Fibroblast of lung (primary cell): ENCODE data around the gene FDXR. TPM values are rescaled to one million over a fixed set of nuclear protein-coding genes. Genes with fewer than 3 reads are reported as not detected.

Source experiments
- DNase-seq, 2 donors: peaks; one replicate each; pipeline versions ENCODE4 v3.0.0 to v3.0.0-alpha.2; 2010; ENCODE audit warnings: low read depth in 2 of 2
- H2AFZ ChIP-seq: 2 replicates; pipeline ENCODE4 v1.5.1; 2012; ENCODE audit warnings: low read length, control low read depth, inconsistent platforms
- H3K27ac ChIP-seq: 2 replicates; pipeline ENCODE4 v1.5.1; 2011; ENCODE audit warnings: low read length, control low read depth; ENCODE audit not compliant: insufficient read depth
- H3K27me3 ChIP-seq: 2 replicates; pipeline ENCODE4 v1.5.1; 2011; ENCODE audit warnings: mild to moderate bottlenecking, low read length; ENCODE audit not compliant: control insufficient read depth, insufficient read depth
- H3K36me3 ChIP-seq: 2 replicates; pipeline ENCODE4 v1.5.1; 2011; ENCODE audit warnings: low read length; ENCODE audit not compliant: control insufficient read depth, insufficient read depth
- H3K4me1 ChIP-seq: 2 replicates; pipeline ENCODE4 v1.5.1; 2011; ENCODE audit warnings: low read length; ENCODE audit not compliant: control insufficient read depth, insufficient read depth; ENCODE audit errors: extremely low read depth
- H3K4me2 ChIP-seq: 2 replicates; pipeline ENCODE4 v1.5.1; 2011; ENCODE audit warnings: low read length, control low read depth; ENCODE audit not compliant: insufficient read depth; ENCODE audit errors: extremely low read depth
- H3K4me3 ChIP-seq, 4 experiments: fragments of 200-600 bp in 1 of 4; sonication (generic) in 1 of 4; replicated peaks in 1 of 4; 2 replicates each; pipeline ENCODE4 v1.5.1; 2011 to 2016; ENCODE audit warnings: low read length in 4 of 4, low read depth in 3 of 4, mild to moderate bottlenecking in 3 of 4, control low read depth in 2 of 4, inconsistent platforms in 1 of 4, mixed read lengths in 1 of 4; ENCODE audit not compliant: insufficient read depth in 1 of 4; ENCODE audit errors: control extremely low read depth in 1 of 4
- H3K79me2 ChIP-seq: 2 replicates; pipeline ENCODE4 v1.5.1; 2012; ENCODE audit warnings: mild to moderate bottlenecking, low read length, inconsistent platforms; ENCODE audit not compliant: control insufficient read depth, insufficient read depth
- H3K9ac ChIP-seq: 2 replicates; pipeline ENCODE4 v1.5.1; 2011; ENCODE audit warnings: mild to moderate bottlenecking, low read length, control low read depth; ENCODE audit not compliant: insufficient read depth
- H3K9me3 ChIP-seq: 2 replicates; pipeline ENCODE4 v1.5.1; 2012; ENCODE audit warnings: low read depth, low read length; ENCODE audit not compliant: control insufficient read depth, insufficient read depth
- H4K20me1 ChIP-seq: 2 replicates; pipeline ENCODE4 v1.5.1; 2011; ENCODE audit warnings: low read length; ENCODE audit not compliant: control insufficient read depth, insufficient read depth; ENCODE audit errors: extremely low read depth
- CTCF ChIP-seq, 2 donors: IDR thresholded peaks in 1 of 2; conservative IDR thresholded peaks in 1 of 2; 1 replicate in 1 of 2; 2 replicates in 1 of 2; pipeline ENCODE4 v1.5.1; 2011 to 2012; ENCODE audit warnings: low read length in 2 of 2, control low read depth in 1 of 2, inconsistent platforms in 1 of 2, low read depth in 1 of 2, mild to moderate bottlenecking in 1 of 2
- EZH2 ChIP-seq: IDR thresholded peaks from 2 replicates; pipeline ENCODE4 v1.5.1; 2012; ENCODE audit warnings: low read length, control low read depth, mild to moderate bottlenecking; ENCODE audit errors: missing control alignments
- polyA plus RNA-seq, 2 donors: library from polyadenylated mRNA; depleted of rRNA in 1 of 2; stranded (reverse) in 1 of 2; unstranded in 1 of 2; fragments of >200 nt; gene quantifications; 2 replicates each; pipeline ENCODE4 v1.2.1, GENCODE V29; 2011 to 2012; ENCODE audit warnings: missing spikeins in 1 of 2
- total RNA-seq: library from RNA; depleted of rRNA; stranded (reverse); fragments of >200 nt; gene quantifications from 2 replicates; pipeline ENCODE4 v1.2.1, GENCODE V29; 2014

The FDXR gene
- total and polyA plus RNA-seq, 2 donors (not counting 1 experiment from before 2014, with no cell fraction given): 6.8 to 71.0 TPM

- no peak overlapping the region for H3K4me2 ChIP-seq
- no peaks in the 10 kb centered on the region for H3K27me3 ChIP-seq
- H2AFZ ChIP-seq: no peak overlapping the region
- no peak overlapping the region for H3K4me3 ChIP-seq
- H3K79me2 ChIP-seq: no peaks in the 10 kb centered on the region
- H3K4me1 ChIP-seq: no peaks in the 10 kb centered on the region
- peaks cover 1% of the 10 kb centered on the region for H3K36me3 ChIP-seq
- TF ChIP-seq CTCF (conservative IDR thresholded peaks at IDR 0.05 in 1 of 2, IDR thresholded peaks at IDR 0.05 in 1 of 2; ENCODE audit: low read depth in 1 of 2, low read length in 2 of 2) (no peak), EZH2 (no peak)
- no peaks in the 10 kb centered on the region for H3K9me3 ChIP-seq
- no peaks in the 10 kb centered on the region for H4K20me1 ChIP-seq
- no peak for DNase-seq
- no peak overlapping the region for H3K27ac ChIP-seq
- H3K9ac ChIP-seq: no peak overlapping the region
These were observed 50.4 kb downstream of the FDXR start for GRCh38 chr17:74822335-74822938.

- Histone ChIP-seq H3K4me2 (no peak overlapping the region), H3K27me3 (no peaks in the 10 kb centered on the region), H3K9ac (no peak overlapping the region), H3K36me3 (peaks cover 1% of the 10 kb centered on the region), H3K27ac (no peak overlapping the region), H3K4me3 (no peak overlapping the region), H3K4me1 (no peaks in the 10 kb centered on the region), H3K9me3 (no peaks in the 10 kb centered on the region), H3K79me2 (no peaks in the 10 kb centered on the region), H4K20me1 (no peaks in the 10 kb centered on the region), H2AFZ (no peak overlapping the region)
- DNase-seq: no peak
- TF ChIP-seq EZH2 (no peak), CTCF (conservative IDR thresholded peaks at IDR 0.05 in 1 of 2, IDR thresholded peaks at IDR 0.05 in 1 of 2; ENCODE audit: low read depth in 1 of 2, low read length in 2 of 2) (no peak)
These were observed 51.0 kb downstream of the FDXR start for GRCh38 chr17:74821655-74822334.

DNA sequence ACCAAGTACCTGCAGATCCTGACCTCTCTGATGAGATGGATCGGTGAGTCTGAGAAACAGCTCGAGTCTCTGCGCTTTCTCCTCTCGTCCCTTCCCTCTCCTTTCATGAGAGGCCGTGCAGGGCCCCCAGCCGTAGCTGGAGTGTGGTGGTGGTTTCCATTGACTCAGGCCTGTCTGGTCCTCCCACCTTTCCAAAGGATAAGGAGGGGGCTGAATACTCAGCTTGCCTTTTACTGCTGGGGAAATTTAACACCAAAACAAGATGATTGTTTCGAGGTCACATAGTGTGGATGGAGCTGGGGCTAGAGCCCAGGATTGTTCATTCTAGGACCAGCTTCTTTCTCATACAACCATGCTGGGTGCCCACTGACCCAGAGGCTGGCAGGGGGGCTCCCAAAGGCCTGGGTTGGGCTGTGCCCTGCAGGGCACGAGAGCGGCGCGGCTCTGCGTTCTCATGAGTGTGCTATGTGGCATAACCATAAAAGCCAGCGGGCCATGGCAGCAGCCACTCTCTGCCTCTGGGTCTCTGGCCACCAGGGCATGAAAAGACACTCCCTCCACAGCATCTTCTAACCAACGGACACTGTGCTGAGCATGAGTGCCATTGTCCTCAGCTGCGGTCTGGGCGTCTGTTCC is 52.9 kb downstream of the FDXR start:
- Histone ChIP-seq H4K20me1 (no peaks in the 10 kb centered on the region), H3K27ac (no peak overlapping the region), H3K4me2 (no peak overlapping the region), H3K9ac (no peak overlapping the region), H3K9me3 (no peaks in the 10 kb centered on the region), H3K4me1 (no peaks in the 10 kb centered on the region), H3K79me2 (no peaks in the 10 kb centered on the region), H3K4me3 (no peak overlapping the region), H3K27me3 (no peaks in the 10 kb centered on the region), H3K36me3 (peaks cover 1% of the 10 kb centered on the region), H2AFZ (no peak overlapping the region)
- DNase-seq: no peak
- no peak for TF ChIP-seq CTCF (conservative IDR thresholded peaks at IDR 0.05 in 1 of 2, IDR thresholded peaks at IDR 0.05 in 1 of 2; ENCODE audit: low read depth in 1 of 2, low read length in 2 of 2)
- TF ChIP-seq EZH2: no peak
